ENCODE data around the gene HSPA8. TPM values are rescaled to one million over a fixed set of nuclear protein-coding genes. Genes with fewer than 3 reads are reported as not detected.
A peak's percentile ranks its signal among the peaks of the same experiment; 100 is the strongest.
"Not testable (repeated sequence)": the region's sequence is repeated elsewhere in the genome, so short reads cannot be mapped to it uniquely, and the experiment has no call there.

The HSPA8 gene
- total RNA-seq, 2 experiments from 2014 or later, result 788 to 811 TPM

DNA sequence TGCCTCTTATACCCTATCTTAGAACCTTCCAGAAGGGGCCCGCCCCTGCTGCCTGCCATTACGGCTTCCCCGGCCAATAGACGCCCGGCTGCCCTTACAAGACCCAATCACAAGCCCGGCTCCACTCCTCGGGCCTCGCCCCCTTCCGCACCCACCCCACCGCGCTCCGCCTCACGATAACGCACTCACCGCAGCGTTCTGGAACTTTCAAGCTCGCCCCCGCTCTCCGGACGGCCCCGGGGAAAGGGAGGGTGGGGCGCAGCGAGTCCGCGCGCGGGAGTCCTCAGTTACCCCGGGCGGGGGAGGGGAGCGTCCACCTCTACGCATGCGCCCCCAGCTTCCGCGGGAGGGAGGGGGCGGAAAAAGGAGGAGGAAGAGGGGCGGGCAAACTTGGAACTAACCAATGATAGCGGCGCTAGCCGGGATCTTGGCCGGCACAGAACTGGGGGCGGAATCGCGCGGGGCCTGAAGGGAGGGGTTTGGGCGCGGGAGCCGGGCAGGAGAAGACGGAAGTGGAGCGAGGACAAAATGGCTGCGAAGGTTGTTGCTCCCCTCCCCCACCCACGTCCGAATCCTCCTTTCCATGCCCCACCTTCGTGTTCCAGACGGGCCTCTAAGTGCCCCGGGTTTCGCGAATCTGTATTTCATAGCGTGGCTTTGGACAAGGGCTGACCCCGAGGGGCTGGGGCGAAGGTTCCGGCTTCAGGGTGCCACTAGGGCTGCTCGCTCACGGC, 389 bp upstream of the HSPA8 start:
- Histone ChIP-seq H3K27ac (ENCODE audit: low read depth in 1 of 2, low read length in 2 of 2) (peak overlapping the region; percentile 100), H3K4me1 (ENCODE audit: insufficient read depth, low read length) (peaks cover 68% of the 10 kb centered on the region), H3K27me3 (ENCODE audit: control insufficient read depth in 1 of 2, insufficient read depth in 2 of 2, low read length in 2 of 2) (no peaks in the 10 kb centered on the region), H3K4me3 (ENCODE audit: low read length) (peak overlapping the region; percentile 89), H3K36me3 (ENCODE audit: insufficient read depth, low read length) (peaks cover 43% of the 10 kb centered on the region), H3K9me3 (ENCODE audit: control insufficient read depth in 1 of 2, insufficient read depth in 1 of 2, low read length in 2 of 2) (peaks cover 0 to 3% of the 10 kb centered on the region in 2 experiments)
- CTCF ChIA-PET, result interaction anchor here (0.6 to 3.5 kb wide), 4 partner anchors 39 to 266 kb away, joined by 3 to 29 read pairs (median 3); no protein-coding TSS in a partner anchor
- Mint-ChIP-seq H3K27ac (peak overlapping the region; percentile 98), H3K4me1 (ENCODE audit: low read depth) (peaks cover 75% of the 10 kb centered on the region), H3K27me3 (no peaks in the 10 kb centered on the region), H3K4me3 (peak overlapping the region; percentile 91), H3K9me3 (no peaks in the 10 kb centered on the region), H3K36me3 (ENCODE audit: low read depth) (peaks cover 72% of the 10 kb centered on the region)
- ATAC-seq (ENCODE audit: poor library complexity) (peak; percentile 84), DNase-seq (peak; percentile 97 to 100 (median 99))
- POLR2A ChIA-PET, result interaction anchor here (0.6 to 12.8 kb wide), 32 partner anchors 8 to 1613 kb away, joined by 3 to 226 read pairs (median 6); partner anchors contain the start of gene CRTAM
- TF ChIP-seq, protein P1, sequence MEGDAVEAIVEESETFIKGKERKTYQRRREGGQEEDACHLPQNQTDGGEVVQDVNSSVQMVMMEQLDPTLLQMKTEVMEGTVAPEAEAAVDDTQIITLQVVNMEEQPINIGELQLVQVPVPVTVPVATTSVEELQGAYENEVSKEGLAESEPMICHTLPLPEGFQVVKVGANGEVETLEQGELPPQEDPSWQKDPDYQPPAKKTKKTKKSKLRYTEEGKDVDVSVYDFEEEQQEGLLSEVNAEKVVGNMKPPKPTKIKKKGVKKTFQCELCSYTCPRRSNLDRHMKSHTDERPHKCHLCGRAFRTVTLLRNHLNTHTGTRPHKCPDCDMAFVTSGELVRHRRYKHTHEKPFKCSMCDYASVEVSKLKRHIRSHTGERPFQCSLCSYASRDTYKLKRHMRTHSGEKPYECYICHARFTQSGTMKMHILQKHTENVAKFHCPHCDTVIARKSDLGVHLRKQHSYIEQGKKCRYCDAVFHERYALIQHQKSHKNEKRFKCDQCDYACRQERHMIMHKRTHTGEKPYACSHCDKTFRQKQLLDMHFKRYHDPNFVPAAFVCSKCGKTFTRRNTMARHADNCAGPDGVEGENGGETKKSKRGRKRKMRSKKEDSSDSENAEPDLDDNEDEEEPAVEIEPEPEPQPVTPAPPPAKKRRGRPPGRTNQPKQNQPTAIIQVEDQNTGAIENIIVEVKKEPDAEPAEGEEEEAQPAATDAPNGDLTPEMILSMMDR (IDR thresholded peaks at IDR 0.05), result no peak
- intact Hi-C loops (cut with DNase I, micrococcal nuclease), result loop anchor here (1.0 to 5.0 kb wide), 5 partner anchors 8 to 1770 kb away; partner anchors contain the start of genes JHY (in 1 of the 2) and SC5D (in 1 of the 2)

DNA sequence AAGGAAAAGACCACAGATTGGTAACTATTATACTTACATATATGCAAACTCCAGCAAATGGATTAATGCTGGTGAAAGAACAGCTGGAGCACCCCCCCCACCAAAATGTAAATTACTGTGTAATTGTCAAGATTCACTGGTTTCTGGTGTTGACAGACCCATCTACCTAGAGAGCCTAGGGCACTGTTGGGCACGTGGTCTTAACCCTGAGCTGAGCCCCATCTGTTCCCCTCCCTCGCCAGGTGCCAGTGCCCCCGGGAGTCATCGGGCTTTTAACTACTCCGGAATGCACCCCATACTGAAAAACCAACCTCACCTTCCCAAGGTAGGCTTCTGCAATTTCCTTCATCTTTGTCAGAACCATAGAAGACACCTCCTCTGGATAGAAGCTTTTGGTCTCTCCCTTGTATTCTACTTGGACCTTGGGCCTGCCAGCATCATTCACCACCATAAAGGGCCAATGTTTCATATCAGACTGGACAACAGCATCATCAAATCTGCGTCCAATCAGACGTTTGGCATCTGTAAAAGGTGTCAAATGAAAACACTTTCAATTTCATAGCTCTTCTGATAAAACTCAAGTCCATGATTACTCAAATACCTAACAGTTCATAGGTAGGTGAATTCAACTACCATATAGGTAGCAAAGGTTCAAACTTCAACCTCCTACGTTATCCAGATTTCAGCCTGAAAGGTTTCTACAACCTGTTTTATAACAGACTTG, 1.5 kb downstream of the HSPA8 start:
- Mint-ChIP-seq H3K9me3 (no peaks in the 10 kb centered on the region), H3K4me3 (peak overlapping the region; percentile 91), H3K4me1 (ENCODE audit: low read depth) (peaks cover 86% of the 10 kb centered on the region), H3K36me3 (ENCODE audit: low read depth) (peaks cover 85% of the 10 kb centered on the region), H3K27me3 (no peaks in the 10 kb centered on the region), H3K27ac (peak overlapping the region; percentile 98)
- CTCF ChIA-PET, result interaction anchor here (1.6 to 2.1 kb wide), 3 partner anchors 12 to 43 kb away, joined by 3 to 12 read pairs (median 4); no protein-coding TSS in a partner anchor
- DNase-seq (peak in 2 of 14 experiments; percentile 29 to 39), ATAC-seq (ENCODE audit: poor library complexity) (no peak)
- intact Hi-C loops (cut with DNase I, micrococcal nuclease), result loop anchor here in 1 of 2 experiments (5.0 kb wide), 2 partner anchors 42 to 1768 kb away; partner anchors contain the start of gene SC5D
- Histone ChIP-seq H3K27me3 (ENCODE audit: control insufficient read depth in 1 of 2, insufficient read depth in 2 of 2, low read length in 2 of 2) (no peaks in the 10 kb centered on the region), H3K9me3 (ENCODE audit: control insufficient read depth in 1 of 2, insufficient read depth in 1 of 2, low read length in 2 of 2) (peaks cover 0 to 3% of the 10 kb centered on the region in 2 experiments), H3K36me3 (ENCODE audit: insufficient read depth, low read length) (peaks cover 62% of the 10 kb centered on the region), H3K4me3 (ENCODE audit: low read length) (peak overlapping the region; percentile 89), H3K4me1 (ENCODE audit: insufficient read depth, low read length) (peaks cover 71% of the 10 kb centered on the region), H3K27ac (ENCODE audit: low read depth in 1 of 2, low read length in 2 of 2) (peak overlapping the region; percentile 100)
- TF ChIP-seq, protein P1 (IDR thresholded peaks at IDR 0.05), result no peak
- POLR2A ChIA-PET, result interaction anchor here (1.0 to 12.8 kb wide), 6 partner anchors 11 to 187 kb away, joined by 3 to 226 read pairs (median 12); no protein-coding TSS in a partner anchor

DNA sequence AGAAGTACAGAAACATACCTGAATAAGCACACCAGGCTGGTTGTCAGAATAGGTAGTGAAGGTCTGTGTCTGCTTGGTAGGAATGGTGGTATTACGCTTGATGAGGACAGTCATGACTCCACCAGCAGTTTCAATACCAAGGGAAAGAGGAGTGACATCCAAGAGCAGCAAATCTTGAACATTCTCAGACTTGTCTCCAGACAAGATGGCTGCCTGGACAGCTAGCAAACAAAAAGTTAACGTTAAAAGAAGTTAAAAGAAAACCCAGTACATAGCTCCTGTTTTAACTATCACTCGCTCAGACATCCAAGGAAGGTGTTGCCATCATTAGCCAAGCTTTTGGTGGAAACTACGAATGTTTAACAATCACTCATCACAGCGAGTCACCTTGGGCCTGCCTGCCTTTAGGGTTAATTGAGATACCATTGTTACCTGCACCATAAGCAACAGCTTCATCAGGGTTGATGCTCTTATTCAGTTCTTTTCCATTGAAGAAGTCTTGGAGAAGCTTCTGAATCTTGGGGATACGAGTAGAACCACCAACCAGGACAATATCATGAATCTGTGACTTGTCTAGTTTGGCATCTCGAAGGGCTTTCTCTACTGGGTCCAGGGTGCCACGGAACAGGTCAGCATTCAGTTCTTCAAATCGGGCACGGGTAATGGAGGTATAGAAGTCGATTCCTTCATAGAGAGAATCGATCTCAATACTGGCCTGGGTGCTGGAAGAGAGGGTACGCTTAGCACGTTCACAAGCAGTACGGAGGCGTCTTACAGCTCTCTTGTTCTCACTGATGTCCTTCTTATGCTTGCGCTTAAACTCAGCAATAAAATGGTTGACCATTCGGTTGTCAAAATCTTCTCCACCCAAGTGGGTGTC, 2.7 kb downstream of the HSPA8 start:
- H3K9me3 ChIP-seq (ENCODE audit: control insufficient read depth in 1 of 2, insufficient read depth in 1 of 2, low read length in 2 of 2); H3K9me3 Mint-ChIP-seq; ATAC-seq (ENCODE audit: poor library complexity); H3K27me3 ChIP-seq (ENCODE audit: control insufficient read depth in 1 of 2, insufficient read depth in 2 of 2, low read length in 2 of 2); DNase-seq; H3K27me3 Mint-ChIP-seq: not testable (repeated sequence)
- H3K4me3 Mint-ChIP-seq, result peak overlapping the region; percentile 91
- H3K36me3 Mint-ChIP-seq (ENCODE audit: low read depth), result peaks cover 91% of the 10 kb centered on the region
- peak overlapping the region; percentile 98 for H3K27ac Mint-ChIP-seq
- Histone ChIP-seq H3K36me3 (ENCODE audit: insufficient read depth, low read length) (peaks cover 73% of the 10 kb centered on the region), H3K27ac (ENCODE audit: low read depth in 1 of 2, low read length in 2 of 2) (peak overlapping the region; percentile 15 to 57), H3K4me3 (ENCODE audit: low read length) (peak overlapping the region; percentile 89), H3K4me1 (ENCODE audit: insufficient read depth, low read length) (peaks cover 70% of the 10 kb centered on the region)
- H3K4me1 Mint-ChIP-seq (ENCODE audit: low read depth), result peaks cover 90% of the 10 kb centered on the region
- POLR2A ChIA-PET, result interaction anchor here (1.5 to 12.8 kb wide), 4 partner anchors 12 to 43 kb away, joined by 7 to 226 read pairs (median 72); no protein-coding TSS in a partner anchor
- intact Hi-C loops (cut with DNase I, micrococcal nuclease), result loop anchor here (5.0 to 10.0 kb wide), 6 partner anchors 38 to 686 kb away; partner anchors contain the start of genes UBASH3B (in 1 of the 2) and ZNF202 (in 1 of the 2)
- CTCF ChIA-PET, result interaction anchor here (1.6 to 2.1 kb wide), 3 partner anchors 13 to 44 kb away, joined by 3 to 12 read pairs (median 4); no protein-coding TSS in a partner anchor
